Neural progenitor cell (in vitro differentiated cells): Measurements from ENCODE around the gene LOXHD1. TPM values are rescaled to one million over a fixed set of nuclear protein-coding genes. Genes with fewer than 3 reads are reported as not detected.
A peak's percentile ranks its signal among the peaks of the same experiment; 100 is the strongest.

Experiments
- DNase-seq: peaks from one replicate; pipeline ENCODE4 v3.0.0-alpha.2; 2016; ENCODE audit warnings: low spot score
- H2AFZ ChIP-seq: fragments of 200-600 bp; sonication (generic); replicated peaks from 2 replicates; pipeline ENCODE4 v1.6.1; 2016; ENCODE audit warnings: antibody characterized with exemption
- H3F3A ChIP-seq: fragments of 200-600 bp; sonication (generic); 2 replicates; pipeline ENCODE4 v1.6.1; 2016; ENCODE audit warnings: antibody characterized with exemption, low read depth
- H3K27ac ChIP-seq: fragments of 200-600 bp; sonication (generic); 2 replicates; pipeline ENCODE4 v1.5.1; 2016; ENCODE audit warnings: mild to moderate bottlenecking
- H3K27me3 ChIP-seq: fragments of 200-600 bp; sonication (generic); 2 replicates; pipeline ENCODE4 v1.6.1; 2016; ENCODE audit warnings: mild to moderate bottlenecking, moderate library complexity
- H3K36me3 ChIP-seq: fragments of 200-600 bp; sonication (generic); 2 replicates; pipeline ENCODE4 v1.5.1; 2016
- H3K4me1 ChIP-seq: fragments of 200-600 bp; sonication (generic); 2 replicates; pipeline ENCODE4 v1.6.1; 2016; ENCODE audit warnings: mixed run types
- H3K4me2 ChIP-seq: fragments of 200-600 bp; sonication (generic); 2 replicates; pipeline ENCODE4 v1.6.1; 2016
- H3K4me3 ChIP-seq: fragments of 200-600 bp; sonication (generic); 2 replicates; pipeline ENCODE4 v1.5.1; 2016
- H3K79me2 ChIP-seq: fragments of 200-600 bp; sonication (generic); 2 replicates; pipeline ENCODE4 v1.6.1; 2016; ENCODE audit warnings: low read depth
- H3K9ac ChIP-seq: fragments of 200-600 bp; sonication (generic); 2 replicates; pipeline ENCODE4 v1.6.1; 2016
- H3K9me3 ChIP-seq: fragments of 200-600 bp; sonication (generic); 2 replicates; pipeline ENCODE4 v1.5.1; 2016; ENCODE audit warnings: low read depth
- H4K20me1 ChIP-seq: fragments of 200-600 bp; sonication (generic); 2 replicates; pipeline ENCODE4 v1.6.1; 2016; ENCODE audit warnings: low read depth
- H3K27ac Mint-ChIP-seq: 3 replicates; pipeline ENCODE4 v1.8.0; 2021; ENCODE audit warnings: mixed read lengths
- H3K27me3 Mint-ChIP-seq: 2 replicates; pipeline ENCODE4 v1.8.0; 2022; ENCODE audit warnings: low read depth, mild to moderate bottlenecking, inconsistent platforms, moderate library complexity, mixed read lengths; ENCODE audit not compliant: insufficient read depth
- H3K36me3 Mint-ChIP-seq: 3 replicates; pipeline ENCODE4 v1.8.0; 2021; ENCODE audit warnings: mixed read lengths
- H3K4me1 Mint-ChIP-seq: 3 replicates; pipeline ENCODE4 v1.8.0; 2021; ENCODE audit warnings: mixed read lengths
- H3K4me3 Mint-ChIP-seq: 3 replicates; pipeline ENCODE4 v1.8.0; 2021; ENCODE audit warnings: mild to moderate bottlenecking, moderate library complexity, mixed read lengths
- H3K9me3 Mint-ChIP-seq: 3 replicates; pipeline ENCODE4 v1.8.0; 2020; ENCODE audit warnings: mixed read lengths
- EZH2 ChIP-seq: fragments of 200-600 bp; sonication (generic); IDR thresholded peaks from 2 replicates; pipeline ENCODE4 v1.6.1; 2017; ENCODE audit warnings: antibody characterized with exemption, mild to moderate bottlenecking, moderate library complexity
- EZH2phosphoT487 ChIP-seq: fragments of 200-600 bp; sonication (generic); IDR thresholded peaks from 2 replicates; pipeline ENCODE4 v1.6.1; 2017; ENCODE audit warnings: antibody characterized with exemption
- total RNA-seq: library from RNA; depleted of rRNA; stranded (reverse); fragments of >200 nt; gene quantifications from 2 replicates; pipeline ENCODE4 v1.2.3, GENCODE V29; 2015; ENCODE audit warnings: low replicate concordance
- TF ChIP-seq, protein P1 (sequence below): fragments of 200-600 bp; sonication (generic); IDR thresholded peaks from 2 replicates; pipeline ENCODE4 v1.5.1; 2017; ENCODE audit warnings: antibody characterized with exemption, mild to moderate bottlenecking

LOXHD1 gene
- total RNA-seq, 1 donor from 2014 or later, result not detected

DNA sequence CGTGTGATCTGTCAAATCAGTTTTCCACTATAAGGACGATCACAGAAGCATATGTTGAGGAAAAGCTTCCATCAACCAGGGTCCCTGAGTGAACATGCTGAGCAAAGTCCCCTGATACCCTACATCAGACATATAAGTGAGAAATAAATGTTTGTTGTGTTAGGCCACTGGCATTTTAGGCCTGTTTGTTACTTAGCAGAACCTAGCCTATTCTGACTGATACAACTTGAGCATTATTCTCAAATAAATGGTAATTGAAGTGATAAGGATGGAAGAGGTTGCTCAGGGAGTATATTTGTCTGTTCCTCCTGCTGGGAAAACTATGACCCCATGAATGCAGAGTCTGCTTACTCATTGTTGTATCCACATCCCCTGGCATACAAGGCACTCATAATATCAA is 106.4 kb downstream of the LOXHD1 start:
- Histone ChIP-seq H3K79me2 (no peaks in the 10 kb centered on the region), H3K27ac (no peak overlapping the region), H2AFZ (no peak overlapping the region), H3K4me3 (no peak overlapping the region), H3K4me2 (no peak overlapping the region), H3K36me3 (no peaks in the 10 kb centered on the region), H4K20me1 (no peaks in the 10 kb centered on the region), H3K9ac (no peak overlapping the region), H3K4me1 (no peaks in the 10 kb centered on the region), H3F3A (no peaks in the 10 kb centered on the region), H3K9me3 (no peaks in the 10 kb centered on the region), H3K27me3 (no peaks in the 10 kb centered on the region)
- Mint-ChIP-seq H3K9me3 (peaks cover 7% of the 10 kb centered on the region), H3K27me3 (peaks cover 6% of the 10 kb centered on the region), H3K4me1 (no peaks in the 10 kb centered on the region), H3K27ac (no peak overlapping the region), H3K36me3 (no peaks in the 10 kb centered on the region), H3K4me3 (no peak overlapping the region)
- no peak for DNase-seq
- TF ChIP-seq, protein P1, sequence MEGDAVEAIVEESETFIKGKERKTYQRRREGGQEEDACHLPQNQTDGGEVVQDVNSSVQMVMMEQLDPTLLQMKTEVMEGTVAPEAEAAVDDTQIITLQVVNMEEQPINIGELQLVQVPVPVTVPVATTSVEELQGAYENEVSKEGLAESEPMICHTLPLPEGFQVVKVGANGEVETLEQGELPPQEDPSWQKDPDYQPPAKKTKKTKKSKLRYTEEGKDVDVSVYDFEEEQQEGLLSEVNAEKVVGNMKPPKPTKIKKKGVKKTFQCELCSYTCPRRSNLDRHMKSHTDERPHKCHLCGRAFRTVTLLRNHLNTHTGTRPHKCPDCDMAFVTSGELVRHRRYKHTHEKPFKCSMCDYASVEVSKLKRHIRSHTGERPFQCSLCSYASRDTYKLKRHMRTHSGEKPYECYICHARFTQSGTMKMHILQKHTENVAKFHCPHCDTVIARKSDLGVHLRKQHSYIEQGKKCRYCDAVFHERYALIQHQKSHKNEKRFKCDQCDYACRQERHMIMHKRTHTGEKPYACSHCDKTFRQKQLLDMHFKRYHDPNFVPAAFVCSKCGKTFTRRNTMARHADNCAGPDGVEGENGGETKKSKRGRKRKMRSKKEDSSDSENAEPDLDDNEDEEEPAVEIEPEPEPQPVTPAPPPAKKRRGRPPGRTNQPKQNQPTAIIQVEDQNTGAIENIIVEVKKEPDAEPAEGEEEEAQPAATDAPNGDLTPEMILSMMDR, result no peak
- TF ChIP-seq EZH2 (no peak), EZH2phosphoT487 (no peak)

DNA sequence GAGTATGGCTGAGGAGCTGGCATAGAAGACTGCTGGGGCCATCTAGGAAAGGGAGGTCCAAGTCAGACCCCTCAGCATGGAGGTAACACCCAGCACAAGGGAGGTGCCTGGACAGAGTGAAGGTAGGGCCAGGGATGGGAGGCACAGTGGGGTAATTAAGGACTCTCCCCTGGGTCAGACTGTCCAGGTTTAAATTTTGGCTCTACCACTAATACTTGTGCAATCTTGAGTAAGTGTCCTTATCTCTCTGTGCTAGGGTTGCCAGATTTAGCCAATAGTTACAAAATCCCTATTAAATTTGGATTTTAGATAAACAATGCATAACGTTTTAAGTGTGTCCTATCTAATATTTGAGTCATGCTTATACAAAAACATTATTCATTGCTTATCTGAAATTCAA is 109.5 kb downstream of the LOXHD1 start:
- Histone ChIP-seq H4K20me1 (peaks cover 4% of the 10 kb centered on the region), H3K27me3 (no peaks in the 10 kb centered on the region), H3K9me3 (no peaks in the 10 kb centered on the region), H3K9ac (no peak overlapping the region), H3K4me3 (no peak overlapping the region), H3K79me2 (no peaks in the 10 kb centered on the region), H3K36me3 (no peaks in the 10 kb centered on the region), H3K27ac (no peak overlapping the region), H3K4me2 (no peak overlapping the region), H2AFZ (no peak overlapping the region), H3K4me1 (no peaks in the 10 kb centered on the region), H3F3A (no peaks in the 10 kb centered on the region)
- H3K36me3 Mint-ChIP-seq, result no peaks in the 10 kb centered on the region
- DNase-seq, result no peak
- H3K27ac Mint-ChIP-seq, result no peak overlapping the region
- H3K4me1 Mint-ChIP-seq, result no peaks in the 10 kb centered on the region
- H3K4me3 Mint-ChIP-seq, result no peak overlapping the region
- TF ChIP-seq EZH2, result no peak
- no peak for TF ChIP-seq EZH2phosphoT487
- H3K27me3 Mint-ChIP-seq, result peaks cover 5% of the 10 kb centered on the region
- peaks cover 7% of the 10 kb centered on the region for H3K9me3 Mint-ChIP-seq

DNA sequence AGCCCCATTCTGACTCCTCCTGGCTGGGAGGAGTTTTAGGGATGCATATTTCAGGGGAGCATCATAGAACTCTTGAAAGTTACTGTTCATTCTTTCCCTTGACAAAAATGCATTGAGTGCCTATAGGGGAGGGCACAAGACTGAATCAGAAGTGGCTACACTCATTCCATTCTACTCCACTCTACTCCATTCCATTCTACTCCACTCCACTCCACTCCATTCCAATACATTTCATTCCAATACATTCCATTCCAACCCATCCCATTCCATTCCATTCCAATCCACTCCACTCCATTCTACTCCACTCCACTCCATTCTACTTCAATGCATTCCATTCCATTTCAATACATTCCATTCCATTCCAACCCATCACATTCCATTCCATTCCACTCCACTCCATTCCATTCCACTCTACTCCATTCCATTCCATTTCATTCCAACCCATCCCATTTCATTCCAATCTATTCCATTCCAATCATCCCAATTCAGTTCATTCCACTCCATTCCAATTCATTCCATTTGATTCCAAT is 110.8 kb downstream of the LOXHD1 start:
- Histone ChIP-seq H3K27me3 (no peaks in the 10 kb centered on the region), H3K27ac (no peak overlapping the region), H3K9me3 (no peaks in the 10 kb centered on the region), H3F3A (no peaks in the 10 kb centered on the region), H3K4me1 (no peaks in the 10 kb centered on the region), H2AFZ (no peak overlapping the region), H3K4me2 (no peak overlapping the region), H3K4me3 (no peak overlapping the region), H3K36me3 (no peaks in the 10 kb centered on the region), H4K20me1 (peaks cover 8% of the 10 kb centered on the region), H3K79me2 (no peaks in the 10 kb centered on the region), H3K9ac (no peak overlapping the region)
- DNase-seq, result peak; percentile 11
- TF ChIP-seq EZH2phosphoT487 (no peak), EZH2 (no peak)
- TF ChIP-seq, protein P1, result no peak
- Mint-ChIP-seq H3K4me3 (peak overlapping the region; percentile 31), H3K36me3 (no peaks in the 10 kb centered on the region), H3K27me3 (peaks cover 5% of the 10 kb centered on the region), H3K27ac (no peak overlapping the region), H3K4me1 (no peaks in the 10 kb centered on the region), H3K9me3 (peaks cover 7% of the 10 kb centered on the region)

DNA sequence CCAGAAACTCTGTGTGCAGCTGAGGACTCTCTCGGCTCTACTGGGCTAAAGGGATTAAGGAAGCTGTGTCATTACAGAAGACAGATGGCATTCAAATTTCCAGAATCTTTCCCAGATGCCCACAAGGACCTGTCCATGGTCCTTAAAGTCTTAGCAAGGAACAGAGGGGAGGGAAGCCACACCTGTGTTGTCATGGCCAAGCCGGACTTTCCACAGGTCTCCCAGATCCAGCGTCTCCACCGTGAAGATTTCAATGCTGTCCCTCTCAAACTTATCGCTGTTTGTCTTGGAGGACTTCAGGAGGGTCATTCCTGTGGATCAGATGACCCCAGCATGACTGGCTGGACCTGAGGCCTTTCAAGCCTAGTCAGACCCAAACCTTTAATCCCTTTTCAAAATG is 114.5 kb downstream of the LOXHD1 start:
- Mint-ChIP-seq H3K4me1 (no peaks in the 10 kb centered on the region), H3K27me3 (peaks cover 9% of the 10 kb centered on the region), H3K9me3 (peaks cover 5% of the 10 kb centered on the region), H3K4me3 (no peak overlapping the region), H3K36me3 (no peaks in the 10 kb centered on the region), H3K27ac (no peak overlapping the region)
- Histone ChIP-seq H3K4me3 (no peak overlapping the region), H3K9ac (no peak overlapping the region), H3K79me2 (no peaks in the 10 kb centered on the region), H3K4me2 (no peak overlapping the region), H3K4me1 (no peaks in the 10 kb centered on the region), H3K36me3 (no peaks in the 10 kb centered on the region), H3K27me3 (no peaks in the 10 kb centered on the region), H3F3A (no peaks in the 10 kb centered on the region), H4K20me1 (peaks cover 8% of the 10 kb centered on the region), H2AFZ (no peak overlapping the region), H3K9me3 (no peaks in the 10 kb centered on the region), H3K27ac (no peak overlapping the region)
- TF ChIP-seq EZH2 (no peak), EZH2phosphoT487 (no peak)
- TF ChIP-seq, protein P1, result no peak
- peak; percentile 78 for DNase-seq
